ENCODE data around the gene KLHL20.

DNA sequence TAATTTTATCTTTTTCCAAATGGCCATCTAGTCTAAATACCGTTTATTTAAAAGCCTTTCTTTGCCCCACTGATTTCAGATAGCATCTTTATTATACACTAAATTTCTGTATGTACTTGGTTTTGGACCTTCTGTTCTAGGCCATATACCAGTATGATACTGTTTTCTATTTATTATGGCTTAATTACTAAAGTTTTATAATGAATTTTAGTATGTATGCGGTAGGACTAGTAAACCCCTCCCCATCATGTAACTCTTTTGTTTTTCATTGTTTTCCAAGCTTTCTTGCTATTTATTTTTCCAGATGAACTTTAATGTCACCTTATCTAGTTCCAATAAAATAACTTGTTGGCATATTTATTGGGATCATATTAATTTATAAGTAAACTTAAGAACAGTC lies 29.9 kb downstream of the KLHL20 start:
- TF ChIP-seq CTCF (IDR thresholded peaks at IDR 0.05) (no peak), ZFX (IDR thresholded peaks at IDR 0.05; ENCODE audit: borderline replicate concordance) (no peak)

Measured in 22Rv1 (cell line).